H1 (cell line): Measurements from ENCODE around the gene ATP11A. TPM values are rescaled to one million over a fixed set of nuclear protein-coding genes. Genes with fewer than 3 reads are reported as not detected.

Experiments used
- CTCF ChIA-PET: fragments of 300-600 bp; sonication (Branson Sonifier 250); formaldehyde crosslinking; loops from one replicate; lab custom pipeline; 2021; ENCODE audit not compliant: partially characterized antibody; lab: Charles Lee
- POLR2A ChIA-PET: fragments of 300-600 bp; sonication (Branson Sonifier 250); formaldehyde crosslinking; loops from one replicate; lab custom pipeline; 2021; ENCODE audit warnings: inconsistent platforms; ENCODE audit not compliant: partially characterized antibody; lab: Charles Lee
- DNase-seq, 2 experiments: peaks; one replicate each; pipeline versions ENCODE4 v3.0.0 to v3.0.0-alpha.2; 2010 to 2022; ENCODE audit warnings: low spot score in 2 of 2, low read depth in 1 of 2, mixed read lengths in 1 of 2
- FAIRE-seq: peaks from 2 replicates; lab custom pipeline; 2011; peaks lifted over from hg19 to GRCh38; lab: Jason Lieb, UNC
- H2AFZ ChIP-seq: 2 replicates; pipeline ENCODE4 v1.8.1; 2012; ENCODE audit warnings: low read length, inconsistent platforms
- H2AK5ac ChIP-seq: 2 replicates; pipeline ENCODE4 v1.6.1; 2013; ENCODE audit warnings: low read depth, low read length
- H2BK120ac ChIP-seq: replicated peaks from 2 replicates; pipeline ENCODE3; 2013; ENCODE audit warnings: low read depth, low read length, inconsistent platforms
- H2BK12ac ChIP-seq: 2 replicates; pipeline ENCODE4 v1.6.1; 2013; ENCODE audit warnings: low read depth, low read length
- H2BK15ac ChIP-seq: 2 replicates; pipeline ENCODE4 v1.6.1; 2013; ENCODE audit warnings: low read length
- H2BK20ac ChIP-seq: 2 replicates; pipeline ENCODE4 v1.6.1; 2013; ENCODE audit warnings: low read length
- H2BK5ac ChIP-seq: 2 replicates; pipeline ENCODE4 v1.6.1; 2013; ENCODE audit warnings: low read depth, low read length
- H3K14ac ChIP-seq: 2 replicates; pipeline ENCODE4 v1.6.1; 2013; ENCODE audit warnings: inconsistent platforms; ENCODE audit not compliant: insufficient read length
- H3K18ac ChIP-seq: 2 replicates; pipeline ENCODE4 v1.6.1; 2013; ENCODE audit warnings: low read length; ENCODE audit errors: extremely low read depth
- H3K23ac ChIP-seq: 2 replicates; pipeline ENCODE4 v1.6.1; 2013; ENCODE audit warnings: inconsistent platforms; ENCODE audit not compliant: insufficient read length
- H3K23me2 ChIP-seq: 2 replicates; pipeline ENCODE4 v1.6.1; 2013; ENCODE audit warnings: low read depth, low read length
- H3K27ac ChIP-seq: 2 replicates; pipeline ENCODE4 v1.6.1; 2011; ENCODE audit warnings: low read depth, low read length, inconsistent platforms
- H3K27me3 ChIP-seq, 4 experiments: replicated peaks in 1 of 4; 1 replicate in 1 of 4; 2 replicates in 3 of 4; pipeline versions ENCODE4 v1.6.1 to v1.8.1; 2011 to 2013; ENCODE audit warnings: low read length in 3 of 4, mild to moderate bottlenecking in 3 of 4, inconsistent platforms in 2 of 4, mixed read lengths in 2 of 4, moderate library complexity in 1 of 4; ENCODE audit not compliant: control insufficient read depth in 3 of 4, insufficient read depth in 3 of 4; ENCODE audit errors: extremely low read depth in 1 of 4
- H3K36me3 ChIP-seq, 4 experiments: 2 replicates each; pipeline versions ENCODE4 v1.6.1 to v1.8.1; 2011 to 2013; ENCODE audit warnings: mild to moderate bottlenecking in 4 of 4, low read length in 3 of 4, moderate library complexity in 2 of 4, control low read depth in 1 of 4, inconsistent platforms in 1 of 4; ENCODE audit not compliant: insufficient read depth in 4 of 4, control insufficient read depth in 2 of 4
- H3K4ac ChIP-seq: replicated peaks from 2 replicates; pipeline ENCODE3; 2013; ENCODE audit warnings: low read length, low read depth, mixed read lengths, inconsistent platforms; ENCODE audit not compliant: insufficient read length
- H3K4me1 ChIP-seq, 4 experiments: replicated peaks in 1 of 4; 1 replicate in 1 of 4; 2 replicates in 3 of 4; pipeline versions ENCODE4 v1.6.1 to v1.8.1; 2011 to 2013; ENCODE audit warnings: low read length in 3 of 4, inconsistent platforms in 2 of 4, mixed read lengths in 1 of 4; ENCODE audit not compliant: insufficient read depth in 4 of 4, control insufficient read depth in 3 of 4
- H3K4me2 ChIP-seq, 2 experiments: 2 replicates each; pipeline versions ENCODE4 v1.6.1 to v1.8.1; 2011 to 2013; ENCODE audit warnings: low read depth in 2 of 2, low read length in 2 of 2, control low read depth in 1 of 2, inconsistent platforms in 1 of 2, mild to moderate bottlenecking in 1 of 2; ENCODE audit not compliant: insufficient read depth in 1 of 2
- H3K4me3 ChIP-seq, 4 experiments: fragments of 200-600, 300-600 bp in 1 of 4; sonication (generic), shearing (Covaris generic), sonication (Bioruptor Twin) in 1 of 4; 2 replicates each; pipeline versions ENCODE4 v1.5.1 to v1.8.1; 2011 to 2016; ENCODE audit warnings: low read length in 4 of 4, low read depth in 3 of 4, control low read depth in 2 of 4, inconsistent platforms in 2 of 4, mild to moderate bottlenecking in 2 of 4, mixed read lengths in 1 of 4, moderate library complexity in 1 of 4; ENCODE audit not compliant: insufficient read depth in 2 of 4; ENCODE audit errors: extremely low read depth in 1 of 4
- H3K56ac ChIP-seq: replicated peaks from 2 replicates; pipeline ENCODE3; 2013; ENCODE audit warnings: low read depth, mild to moderate bottlenecking, mixed read lengths, low read length, inconsistent platforms; ENCODE audit not compliant: insufficient read length
- H3K79me1 ChIP-seq: 2 replicates; pipeline ENCODE4 v1.6.1; 2013; ENCODE audit warnings: low read depth, low read length, control low read depth
- H3K79me2 ChIP-seq, 2 experiments: 2 replicates each; pipeline versions ENCODE4 v1.6.1 to v1.8.1; 2012 to 2013; ENCODE audit warnings: low read length in 2 of 2, mild to moderate bottlenecking in 2 of 2, inconsistent platforms in 1 of 2; ENCODE audit not compliant: insufficient read depth in 2 of 2, control insufficient read depth in 1 of 2
- H3K9ac ChIP-seq, 4 experiments: replicated peaks in 1 of 4; 1 replicate in 1 of 4; 2 replicates in 3 of 4; pipeline versions ENCODE4 v1.6.1 to v1.8.1; 2011 to 2013; ENCODE audit warnings: low read depth in 3 of 4, low read length in 3 of 4, control low read depth in 2 of 4, mild to moderate bottlenecking in 2 of 4, moderate library complexity in 2 of 4, inconsistent platforms in 1 of 4; ENCODE audit errors: extremely low read depth in 1 of 4
- H3K9me3 ChIP-seq, 2 experiments: 2 replicates each; pipeline versions ENCODE4 v1.6.1 to v1.8.1; 2012 to 2013; ENCODE audit warnings: mild to moderate bottlenecking in 2 of 2, moderate library complexity in 2 of 2, control low read depth in 1 of 2, inconsistent platforms in 1 of 2, low read depth in 1 of 2, low read length in 1 of 2, mixed read lengths in 1 of 2; ENCODE audit not compliant: insufficient read depth in 2 of 2
- H4K20me1 ChIP-seq, 2 experiments: replicated peaks in 1 of 2; 2 replicates each; pipeline versions ENCODE3 to v1.8.1; 2011 to 2013; ENCODE audit warnings: inconsistent platforms in 2 of 2, low read length in 2 of 2, mild to moderate bottlenecking in 1 of 2; ENCODE audit not compliant: insufficient read depth in 2 of 2, control insufficient read depth in 1 of 2
- H4K5ac ChIP-seq: 2 replicates; pipeline ENCODE4 v1.6.1; 2013; ENCODE audit warnings: low read length, low read depth, mixed read lengths, inconsistent platforms; ENCODE audit not compliant: insufficient read length
- H4K8ac ChIP-seq: 2 replicates; pipeline ENCODE4 v1.8.0; 2013; ENCODE audit warnings: mild to moderate bottlenecking, moderate library complexity, low read length, inconsistent platforms; ENCODE audit not compliant: insufficient read depth; ENCODE audit errors: extremely low read depth
- H4K91ac ChIP-seq: replicated peaks from 2 replicates; pipeline ENCODE3; 2013; ENCODE audit warnings: low read length, mixed read lengths, inconsistent platforms; ENCODE audit not compliant: insufficient read length
- E2F6 ChIP-seq: IDR thresholded peaks from 2 replicates; pipeline ENCODE4 v1.6.1; 2012; ENCODE audit warnings: inconsistent platforms
- POLR2A ChIP-seq, 2 experiments: IDR thresholded peaks; 1 replicate in 1 of 2; 2 replicates in 1 of 2; pipeline ENCODE4 v1.6.1; 2011; ENCODE audit warnings: low read depth in 2 of 2, low read length in 2 of 2, mild to moderate bottlenecking in 2 of 2; ENCODE audit errors: control extremely low read depth in 1 of 2
- RAD21 ChIP-seq, 2 experiments: IDR thresholded peaks in 1 of 2; conservative IDR thresholded peaks in 1 of 2; 2 replicates each; pipeline ENCODE4 v1.6.1; 2011; ENCODE audit warnings: low read depth in 2 of 2, low read length in 2 of 2, improper control_type of control experiment in 1 of 2, inconsistent platforms in 1 of 2, mild to moderate bottlenecking in 1 of 2, moderate library complexity in 1 of 2
- SIN3A ChIP-seq, 2 experiments: IDR thresholded peaks in 1 of 2; conservative IDR thresholded peaks in 1 of 2; 2 replicates each; pipeline ENCODE4 v1.6.1; 2011 to 2012; ENCODE audit warnings: low read length in 2 of 2, improper control_type of control experiment in 1 of 2, low read depth in 1 of 2, mild to moderate bottlenecking in 1 of 2
- TAF1 ChIP-seq: IDR thresholded peaks from 2 replicates; pipeline ENCODE4 v1.6.1; 2011; ENCODE audit warnings: mild to moderate bottlenecking, low read depth, low read length
- TAF7 ChIP-seq: optimal IDR thresholded peaks from 2 replicates; pipeline ENCODE3; 2011; ENCODE audit warnings: low read depth, mild to moderate bottlenecking, inconsistent platforms, low read length, moderate library complexity, borderline replicate concordance
- TCF12 ChIP-seq: IDR thresholded peaks from 2 replicates; pipeline ENCODE4 v1.6.1; 2011; ENCODE audit warnings: low read depth, mild to moderate bottlenecking, low read length
- USF2 ChIP-seq: IDR thresholded peaks from 2 replicates; pipeline ENCODE4 v1.6.1; 2011; ENCODE audit warnings: low read length, improper control_type of control experiment
- WGBS, 2 experiments: shearing (Covaris generic) in 1 of 2; methylation state at CpG; one replicate each; pipeline versions ENCODE4 v1.1.6 to v1.1.7; 2013 to 2015; ENCODE audit warnings: low lambda C conversion rate in 2 of 2, mixed read lengths in 2 of 2, inconsistent platforms in 1 of 2, low coverage in 1 of 2, missing lambda C conversion rate in 1 of 2; ENCODE audit not compliant: insufficient replicate concordance in 2 of 2, insufficient coverage in 1 of 2, insufficient read length in 1 of 2; ENCODE audit errors: extremely low coverage in 1 of 2, missing lambda C conversion rate in 1 of 2; 5-methylcytosine and 5-hydroxymethylcytosine counted together
- polyA plus RNA-seq, 7 experiments: library from polyadenylated mRNA; depleted of rRNA in 3 of 7; stranded (reverse) in 5 of 7; unstranded in 2 of 7; fragments of >200 nt in 5 of 7; fragments of 200-250 nt in 2 of 7; gene quantifications; 1 replicate in 5 of 7; 2 replicates in 1 of 7; 4 replicates in 1 of 7; pipeline versions ENCODE4 v1.2.1 to v1.2.3, GENCODE V29; 2011 to 2013; ENCODE audit warnings: missing spikeins in 2 of 7, mixed read lengths in 2 of 7
- total RNA-seq: library from RNA; stranded (reverse); fragmentation: NEBNext Ultra II Directional; extraction: Animal tissue kit (Norgen Biotek cat#: 25700); gene quantifications from 2 replicates; pipeline ENCODE4 v1.2.1, GENCODE V29; 2021

Gene ATP11A
- total and polyA plus RNA-seq, 2 of the 8 experiments (the other 6 are each of a cell fraction or from before 2014, with no cell fraction given) = 28.8 to 72.9 TPM

- Histone ChIP-seq H3K9ac (no peak overlapping the region), H2BK20ac (no peak overlapping the region), H3K56ac (no peak overlapping the region), H3K27me3 (no peaks in the 10 kb centered on the region), H3K23ac (no peak overlapping the region), H2BK12ac (no peak overlapping the region), H3K23me2 (no peaks in the 10 kb centered on the region), H3K4me3 (peak overlapping the region in 1 of 4 experiments; percentile 33; a peak in 1 of 8 replicates), H3K14ac (no peak overlapping the region), H2AK5ac (no peak overlapping the region), H3K79me2 (peaks cover 0 to 65% of the 10 kb centered on the region in 2 experiments; a peak in 2 of 4 replicates), H3K4ac (no peak overlapping the region), H4K20me1 (peaks cover 0 to 2% of the 10 kb centered on the region in 2 experiments), H4K5ac (peak overlapping the region; percentile 67), H2BK5ac (peak overlapping the region; percentile 18; the same call in 1 of the 2 replicates), H4K91ac (no peak overlapping the region), H2BK15ac (no peak overlapping the region), H3K9me3 (no peaks in the 10 kb centered on the region), H3K27ac (peak overlapping the region; percentile 37; the same call in 1 of the 2 replicates), H3K79me1 (peaks cover 18% of the 10 kb centered on the region), H3K4me1 (peaks cover 13 to 47% (median 21%) of the 10 kb centered on the region in 4 experiments), H4K8ac (no peak overlapping the region), H3K36me3 (no peaks in the 10 kb centered on the region), H2BK120ac (no peak overlapping the region), H3K18ac (no peak overlapping the region; the same call in 1 of the 2 replicates), H2AFZ (no peak overlapping the region), H3K4me2 (peak overlapping the region; percentile 48 to 54; a peak in 3 of 4 replicates)
- 12% methylated on average over 7 of the region's 7 CpGs; no CpG with 5 or more reads in 1 of the 2 experiments for WGBS, 2 experiments
- POLR2A ChIA-PET = interaction anchor here (0.9 to 1.7 kb wide), 7 partner anchors 10 to 41 kb away, joined by 3 to 11 read pairs (median 3); no protein-coding TSS in a partner anchor
- DNase-seq (no peak), FAIRE-seq (peak; percentile 98)
- CTCF ChIA-PET = interaction anchor here (0.6 to 1.3 kb wide), 6 partner anchors 10 to 141 kb away, joined by 3 to 4 read pairs (median 4); no protein-coding TSS in a partner anchor
- TF ChIP-seq E2F6 (no peak), USF2 (peak; percentile 38; the same call in 1 of the 2 replicates), TAF1 (peak; percentile 58; the same call in 1 of the 2 replicates), RAD21 (IDR thresholded peaks at IDR 0.05 in 1 of 2, conservative IDR thresholded peaks at IDR 0.05 in 1 of 2; ENCODE audit: low read depth in 2 of 2, low read length in 2 of 2) (0 out of 4 replicates have a peak, but pooled peaks of 1 of the 2 experiments have one; percentile 1), TAF7 (peak; percentile 28), TCF12 (peak; percentile 70; the same call in 1 of the 2 replicates), SIN3A (conservative IDR thresholded peaks at IDR 0.05 in 1 of 2, IDR thresholded peaks at IDR 0.05 in 1 of 2; ENCODE audit: low read depth in 1 of 2, low read length in 2 of 2) (peak; percentile 59 to 77; a peak in 1 of 4 replicates), POLR2A (IDR thresholded peaks at IDR 0.05; ENCODE audit: control extremely low read depth in 1 of 2, low read depth in 2 of 2, low read length in 2 of 2) (peak in 1 of 2 experiments; percentile 18; a peak in 2 of 3 replicates)
Measured at GRCh38 chr13:112733661-112734379, 44.0 kb downstream of the ATP11A start.
